NCI-H345 treated with DMSO at 0.1 percent for 48 hours (cell line): ENCODE measurements around the gene TMEM235.

Experiments
- DNase-seq: peaks from one replicate; lab custom pipeline; 2025; ENCODE audit not compliant: unreplicated experiment; lab: John Stamatoyannopoulos, UW

Gene TMEM235

GRCh38 chr17:78230996-78231935 is at the start of gene TMEM235:
TSS of gene TMEM235 (plus strand) at chr17:78231631. CDS start at chr17:78232024, 393 bp downstream.
- no peak for DNase-seq

GRCh38 chr17:78182504-78182903 is 48.9 kb upstream of the TMEM235 start:
- no peak for DNase-seq

GRCh38 chr17:78183916-78184315 is 47.5 kb upstream of the TMEM235 start:
- no peak for DNase-seq

- no peak for DNase-seq
Measured at GRCh38 chr17:78184351-78184750, 47.1 kb upstream of the TMEM235 start.

GRCh38 chr17:78184868-78185267 is 46.6 kb upstream of the TMEM235 start:
- DNase-seq: no peak

- DNase-seq: no peak
Measured at GRCh38 chr17:78185981-78186691, 45.3 kb upstream of the TMEM235 start.

- DNase-seq: peak; percentile 98
Measured at GRCh38 chr17:78186692-78187595, 44.5 kb upstream of the TMEM235 start, which contains the start of the genes AFMID and TK1. TSS of gene AFMID (plus strand) at chr17:78187362. CDS start at chr17:78187371, 9 bp downstream. TSS of gene TK1 (minus strand) at chr17:78187052. CDS start at chr17:78186994, 58 bp downstream.

- DNase-seq: no peak
Measured at GRCh38 chr17:78196716-78197115, 34.7 kb upstream of the TMEM235 start.

- peak; percentile 19 for DNase-seq
Measured at GRCh38 chr17:78197147-78197832, 34.1 kb upstream of the TMEM235 start.

GRCh38 chr17:78200451-78200850 is 31.0 kb upstream of the TMEM235 start:
- no peak for DNase-seq

GRCh38 chr17:78202666-78203065 is 28.8 kb upstream of the TMEM235 start:
- no peak for DNase-seq

- DNase-seq: no peak
Measured at GRCh38 chr17:78204387-78205123, 26.9 kb upstream of the TMEM235 start.

GRCh38 chr17:78205124-78205775 is 26.2 kb upstream of the TMEM235 start:
- DNase-seq: no peak

- no peak for DNase-seq
Measured at GRCh38 chr17:78206298-78206697, 25.1 kb upstream of the TMEM235 start.

- no peak for DNase-seq
Measured at GRCh38 chr17:78208486-78208885, 22.9 kb upstream of the TMEM235 start.

- no peak for DNase-seq
Measured at GRCh38 chr17:78210111-78210510, 21.3 kb upstream of the TMEM235 start.

- DNase-seq: no peak
Measured at GRCh38 chr17:78211032-78211431, 20.4 kb upstream of the TMEM235 start.

GRCh38 chr17:78214016-78214705 is 17.3 kb upstream of the TMEM235 start, which contains the start of gene BIRC5:
TSS of gene BIRC5 (plus strand) at chr17:78214253. CDS start at chr17:78214317, 64 bp downstream.
- DNase-seq: peak; percentile 92
